ENCODE measurements around the gene DIAPH3.

DNA sequence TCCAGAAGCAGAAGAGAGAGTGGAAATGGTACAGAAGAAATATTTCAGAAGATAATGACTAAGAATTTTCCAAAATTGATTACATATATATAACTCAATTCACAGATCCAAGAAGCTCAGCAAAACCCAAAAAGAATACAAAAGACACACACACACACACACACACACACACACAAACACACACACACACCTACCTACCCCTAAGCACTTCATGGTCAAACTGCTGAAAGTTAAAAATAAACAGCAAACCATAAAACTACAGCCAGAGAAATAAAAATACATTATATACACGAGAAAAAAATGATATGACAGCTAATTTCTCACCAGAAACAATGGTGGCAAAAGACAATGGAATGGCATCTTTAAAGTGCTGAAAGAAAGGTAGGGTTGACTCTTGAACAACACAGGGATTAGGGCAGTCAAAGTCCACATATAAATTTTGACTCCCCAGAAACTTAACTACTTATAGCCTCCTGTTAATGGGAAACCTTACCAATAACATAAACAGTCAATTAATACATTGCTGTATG, 49.2 kb downstream of the DIAPH3 start:
- TF ChIP-seq, protein P1, sequence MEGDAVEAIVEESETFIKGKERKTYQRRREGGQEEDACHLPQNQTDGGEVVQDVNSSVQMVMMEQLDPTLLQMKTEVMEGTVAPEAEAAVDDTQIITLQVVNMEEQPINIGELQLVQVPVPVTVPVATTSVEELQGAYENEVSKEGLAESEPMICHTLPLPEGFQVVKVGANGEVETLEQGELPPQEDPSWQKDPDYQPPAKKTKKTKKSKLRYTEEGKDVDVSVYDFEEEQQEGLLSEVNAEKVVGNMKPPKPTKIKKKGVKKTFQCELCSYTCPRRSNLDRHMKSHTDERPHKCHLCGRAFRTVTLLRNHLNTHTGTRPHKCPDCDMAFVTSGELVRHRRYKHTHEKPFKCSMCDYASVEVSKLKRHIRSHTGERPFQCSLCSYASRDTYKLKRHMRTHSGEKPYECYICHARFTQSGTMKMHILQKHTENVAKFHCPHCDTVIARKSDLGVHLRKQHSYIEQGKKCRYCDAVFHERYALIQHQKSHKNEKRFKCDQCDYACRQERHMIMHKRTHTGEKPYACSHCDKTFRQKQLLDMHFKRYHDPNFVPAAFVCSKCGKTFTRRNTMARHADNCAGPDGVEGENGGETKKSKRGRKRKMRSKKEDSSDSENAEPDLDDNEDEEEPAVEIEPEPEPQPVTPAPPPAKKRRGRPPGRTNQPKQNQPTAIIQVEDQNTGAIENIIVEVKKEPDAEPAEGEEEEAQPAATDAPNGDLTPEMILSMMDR (IDR thresholded peaks at IDR 0.05): no peak
- no peak for TF ChIP-seq EP300 (IDR thresholded peaks at IDR 0.05)
